Hypothalamus (tissue), 51 donors: ENCODE results near the gene SEMA3C.
A peak's percentile ranks its signal among the peaks of the same experiment; 100 is the strongest.

ENCODE experiments used
- DNase-seq, 51 donors: peaks; one replicate each; lab custom pipeline; 2025; lab: John Stamatoyannopoulos, UW

SEMA3C gene

DNA sequence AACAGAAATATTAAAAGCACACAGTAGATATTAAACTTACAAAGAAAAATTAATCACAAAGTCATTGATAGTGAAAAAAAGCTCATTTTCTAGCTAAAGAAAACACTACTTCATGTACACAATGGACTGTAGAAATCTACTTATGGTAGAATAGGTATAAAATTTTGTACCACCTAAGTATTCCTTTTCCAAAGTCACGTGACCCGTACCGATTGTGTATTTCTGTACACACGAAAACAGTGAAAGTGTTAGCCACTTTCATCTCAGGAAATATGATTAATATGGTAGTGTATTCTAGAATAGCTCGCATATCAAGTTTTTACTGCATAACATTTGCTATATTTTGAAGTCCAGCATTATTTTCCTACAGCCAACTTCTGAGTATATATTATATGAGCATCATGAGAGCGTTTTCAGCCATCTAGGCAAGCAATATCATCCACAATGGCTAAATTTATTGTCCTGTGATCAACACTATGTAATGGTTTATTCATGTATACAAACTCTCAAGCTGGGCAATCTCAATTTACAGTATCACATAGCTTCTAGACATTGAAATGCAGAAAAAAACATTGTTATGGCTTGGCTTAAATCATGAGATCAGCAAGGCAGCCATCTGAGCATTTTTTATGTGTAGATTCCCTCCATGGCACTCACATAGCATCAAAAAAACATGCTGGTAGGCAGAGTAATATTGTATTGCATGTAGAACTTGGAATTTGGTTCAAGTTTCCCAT is 165.7 kb downstream of the SEMA3C start:
- no peak for DNase-seq

DNA sequence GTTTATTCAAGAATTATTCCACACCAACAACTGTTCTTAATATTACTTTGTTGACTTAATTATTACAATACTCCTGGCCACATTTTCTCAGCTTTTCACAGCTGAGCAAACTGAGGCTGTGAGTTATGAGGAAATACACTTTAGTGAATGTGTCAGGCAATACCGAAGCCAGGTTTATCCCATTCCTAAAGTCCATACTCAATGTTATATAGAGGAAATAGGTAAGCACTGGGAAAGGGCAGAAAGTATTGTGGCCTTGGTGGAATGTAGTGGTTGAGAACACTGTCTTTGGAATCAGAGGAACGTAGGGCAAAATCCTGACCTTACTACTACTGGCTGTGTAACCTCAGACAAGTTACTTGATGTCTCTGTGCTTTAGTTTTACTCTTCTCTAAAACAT is 169.6 kb downstream of the SEMA3C start:
- no peak for DNase-seq

DNA sequence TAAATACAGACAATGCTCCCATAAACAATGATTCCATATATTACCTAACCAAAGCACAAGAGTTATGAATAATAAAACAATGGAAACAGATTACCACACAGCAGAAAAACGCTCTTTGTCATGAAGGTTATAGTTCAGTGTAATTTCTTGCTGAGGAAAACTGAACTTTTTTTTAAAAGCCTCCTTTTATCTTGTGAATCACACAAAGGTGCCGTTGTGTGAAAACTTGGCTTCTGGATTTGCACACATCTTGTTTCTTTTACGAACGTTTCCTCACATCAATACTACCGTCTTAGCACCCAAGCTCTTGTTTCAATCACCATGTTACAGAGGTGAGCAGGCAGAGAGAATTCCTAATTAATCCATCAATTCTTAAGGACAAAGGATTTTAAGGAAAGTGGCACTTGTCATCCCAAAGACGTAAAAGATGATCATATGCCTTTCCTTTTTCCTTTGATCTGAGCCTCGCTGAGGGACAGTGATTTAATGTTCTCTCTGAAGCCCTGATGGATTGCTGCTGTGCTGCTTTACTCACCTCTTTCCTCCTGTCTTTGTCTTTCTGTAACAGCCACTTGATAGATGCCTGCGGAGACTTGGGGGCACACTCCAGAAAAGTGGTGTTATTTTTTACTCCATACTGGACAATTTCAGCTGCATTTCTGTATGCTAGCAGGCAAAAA is 170.3 kb downstream of the SEMA3C start:
- DNase-seq: peak in 2 of 51 donors; percentile 5 to 15

DNA sequence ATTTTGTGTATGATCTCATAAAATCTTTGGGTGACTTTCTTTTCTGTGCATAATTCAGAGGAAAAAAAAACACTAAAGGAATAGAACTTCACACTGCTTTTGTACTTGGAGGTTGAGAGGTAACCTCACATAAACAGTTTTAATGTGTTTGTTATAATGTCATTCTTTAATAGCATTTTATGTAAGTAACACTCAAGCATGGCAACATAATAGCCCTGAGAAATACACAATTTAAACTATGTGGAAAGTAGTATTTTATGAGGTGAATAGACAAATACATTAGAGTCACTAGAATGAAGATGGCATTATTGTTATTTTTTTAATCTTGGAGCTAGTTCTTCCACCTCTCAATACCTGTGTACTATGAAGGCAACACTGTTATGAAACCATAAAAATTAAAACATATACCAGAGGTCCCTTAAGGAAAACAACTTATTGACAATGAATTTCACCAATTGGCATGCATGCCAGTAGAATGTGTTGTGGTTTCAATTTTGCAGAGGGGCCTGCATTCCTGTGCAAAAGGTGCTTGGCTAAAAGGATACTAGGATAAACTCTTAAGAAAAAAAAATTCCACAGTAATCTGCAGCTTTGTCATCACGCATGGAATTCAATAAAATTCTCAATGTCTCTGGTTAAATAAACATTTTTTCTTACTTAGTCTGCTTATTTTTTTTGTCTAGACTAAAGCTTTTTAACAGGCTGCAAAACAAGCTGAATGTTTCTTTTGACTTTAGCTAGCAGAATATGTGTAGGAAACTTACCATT is 177.9 kb downstream of the SEMA3C start:
- DNase-seq: no peak

DNA sequence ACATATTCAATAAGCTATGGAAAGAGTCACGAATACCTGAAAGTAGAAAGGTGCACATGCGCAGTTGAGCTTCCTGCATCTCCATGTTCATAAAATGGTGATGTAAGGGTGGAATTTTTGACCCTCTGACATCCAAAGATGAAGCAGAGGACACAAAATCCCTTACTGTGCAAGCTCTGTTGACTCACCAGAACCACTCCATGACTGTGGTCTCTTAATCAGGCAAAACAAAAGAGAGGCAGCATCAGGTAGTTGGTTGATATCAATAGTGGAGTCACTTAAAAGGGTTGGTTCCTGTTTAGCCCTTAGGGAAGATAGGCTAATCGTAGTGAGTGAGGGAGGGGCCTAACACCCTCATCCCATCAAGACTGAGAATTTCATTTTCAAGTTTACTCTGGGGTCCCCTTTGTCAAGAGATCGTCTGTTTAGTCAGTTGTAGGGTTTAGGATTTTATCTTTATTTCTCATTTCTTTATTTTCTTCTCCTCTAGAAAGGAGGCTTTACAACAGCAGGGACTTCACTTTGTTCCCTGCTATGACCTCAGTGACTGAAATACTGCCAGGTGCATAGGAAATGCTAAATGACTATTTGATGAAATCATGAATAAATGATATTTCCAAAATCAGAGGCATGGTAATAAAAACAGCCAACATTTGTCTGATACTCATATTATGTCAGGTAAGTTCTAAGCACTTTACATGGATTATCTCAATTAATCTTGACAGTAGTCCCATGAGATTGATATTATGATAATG is 182.3 kb downstream of the SEMA3C start:
- no peak for DNase-seq

DNA sequence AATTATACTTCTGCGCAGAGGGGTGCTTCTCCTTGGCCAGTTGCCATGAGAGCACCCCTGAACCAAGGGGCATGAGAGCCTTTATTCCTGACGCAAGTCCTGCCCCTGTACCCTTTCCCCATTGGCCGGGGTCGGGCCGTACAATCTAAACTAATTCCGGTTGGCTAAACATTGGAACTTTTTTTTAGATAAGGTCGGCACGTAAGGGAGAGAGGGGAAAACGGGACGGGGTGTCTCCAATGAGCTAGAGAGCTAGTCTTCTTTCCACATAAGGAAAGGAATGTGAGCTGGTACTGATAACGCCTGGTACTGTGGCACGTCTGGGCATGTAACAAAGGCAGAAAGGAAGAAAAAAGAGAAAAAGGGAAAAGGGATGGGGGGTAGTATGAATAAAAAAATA is 183.5 kb downstream of the SEMA3C start:
- DNase-seq: no peak

DNA sequence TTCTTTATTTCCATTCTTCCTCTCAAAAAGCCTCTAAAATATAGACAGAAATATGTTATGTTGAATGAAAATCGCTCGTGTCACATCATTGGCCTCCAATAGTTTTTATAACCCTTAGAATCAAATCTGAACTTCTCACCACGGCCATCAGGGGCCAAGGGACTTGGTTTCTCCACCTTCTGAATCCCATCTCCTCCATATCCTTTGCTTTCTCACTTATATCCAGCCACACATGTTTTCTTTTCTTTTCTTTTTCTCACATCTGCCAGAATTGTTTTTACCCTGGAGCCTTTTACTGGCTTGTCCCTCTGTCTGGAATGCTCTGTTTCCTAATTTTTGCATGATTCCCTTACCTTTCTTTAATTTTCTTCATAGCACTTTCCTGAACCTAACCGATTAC is 184.8 kb downstream of the SEMA3C start:
- no peak for DNase-seq

DNA sequence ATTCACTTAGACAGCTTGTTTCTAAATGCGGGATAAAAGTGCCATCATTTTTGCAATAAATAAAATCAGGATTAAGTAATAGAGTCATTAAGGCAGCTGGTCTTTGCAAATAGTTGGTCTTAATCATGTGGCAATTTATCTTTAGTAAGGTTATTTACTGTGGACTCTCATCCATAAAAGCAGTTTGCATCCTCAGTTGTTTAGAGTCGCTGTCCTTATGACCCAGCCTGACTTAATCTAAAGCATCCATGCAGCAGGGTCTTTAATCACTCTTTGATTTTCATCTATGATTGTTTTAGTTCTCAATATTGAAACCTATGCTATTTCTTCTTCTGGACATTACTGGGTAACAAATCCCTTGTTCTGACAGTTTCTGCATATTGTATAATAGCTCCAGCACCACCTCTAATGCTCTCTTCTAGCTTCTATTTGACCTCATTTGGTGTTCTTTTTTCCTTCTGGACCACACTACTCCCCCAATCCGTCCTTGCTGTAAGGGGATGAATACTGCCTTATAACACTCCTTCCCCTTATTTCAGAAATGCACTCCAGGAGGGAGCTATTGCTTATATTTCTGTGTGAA is 185.4 kb downstream of the SEMA3C start:
- no peak for DNase-seq

DNA sequence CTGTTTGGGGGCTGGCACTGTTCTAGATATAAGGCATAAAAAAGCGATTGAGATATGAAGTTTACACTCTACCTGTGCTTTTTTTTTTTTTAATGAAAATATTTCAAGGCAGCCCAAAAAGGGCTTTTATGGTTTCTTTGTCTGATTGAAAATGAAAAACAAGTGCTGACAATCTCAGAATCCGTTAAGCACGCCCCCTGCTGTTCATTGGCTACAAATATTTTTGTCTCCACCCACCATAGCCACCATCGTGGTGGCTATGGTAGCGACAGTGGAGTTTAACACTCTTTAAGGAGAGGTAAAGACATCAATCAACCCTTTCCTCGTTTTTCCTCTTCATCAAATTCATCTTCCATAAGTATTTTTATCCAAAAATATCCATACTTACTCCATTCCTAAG is 186.2 kb downstream of the SEMA3C start:
- DNase-seq: no peak

DNA sequence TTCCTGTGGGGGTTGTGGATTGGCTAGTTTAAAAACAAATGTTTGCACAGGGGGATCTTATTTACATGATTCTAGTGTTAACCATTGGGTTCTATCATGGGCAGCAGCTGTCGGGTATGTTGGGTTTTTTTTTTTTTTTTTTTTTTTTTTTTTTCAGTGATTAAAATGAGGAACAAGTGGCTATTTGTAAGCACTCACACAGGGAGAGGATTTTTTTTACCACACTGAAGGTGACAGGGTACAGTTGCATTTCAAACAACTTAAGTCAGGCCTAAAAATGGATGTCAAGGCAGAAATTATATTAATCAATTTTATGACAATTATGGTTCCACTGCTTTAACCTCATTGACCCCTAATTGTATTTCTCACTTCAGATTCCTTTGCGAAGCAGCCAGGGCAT is 187.6 kb downstream of the SEMA3C start:
- no peak for DNase-seq

DNA sequence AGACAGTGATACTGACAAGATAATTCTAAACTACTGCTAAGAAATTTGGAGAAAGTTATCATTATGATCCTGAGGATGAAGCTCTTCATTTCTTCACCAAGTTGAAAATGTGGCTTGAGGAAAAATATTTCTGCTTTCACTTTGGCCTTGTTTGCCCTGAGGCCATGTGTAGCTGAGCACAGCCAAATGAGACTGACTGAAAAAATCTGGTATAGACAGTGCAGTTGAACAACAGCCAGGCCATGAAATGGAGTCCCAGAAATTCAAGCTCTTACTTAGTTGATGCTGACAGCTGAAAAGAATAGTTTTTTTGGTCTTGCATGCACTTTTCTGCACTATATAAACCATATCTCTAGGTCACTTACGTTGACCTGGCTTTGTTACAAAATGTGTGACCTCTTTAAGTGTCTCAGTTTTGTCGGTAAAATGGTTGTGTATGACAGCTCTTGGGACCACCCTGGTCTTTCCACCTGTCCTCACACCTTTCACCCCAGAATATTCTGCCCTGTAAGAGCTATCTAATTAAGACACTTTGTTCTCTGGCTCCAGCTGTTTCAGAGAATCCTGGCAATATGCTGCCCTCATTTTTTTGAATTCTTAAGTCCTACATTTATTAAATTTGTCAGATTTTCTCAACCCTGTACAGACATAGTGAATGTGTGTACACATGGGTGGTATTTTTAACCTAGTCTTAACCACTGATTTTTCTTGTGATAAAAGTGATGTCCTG is 189.1 kb downstream of the SEMA3C start:
- DNase-seq: no peak

DNA sequence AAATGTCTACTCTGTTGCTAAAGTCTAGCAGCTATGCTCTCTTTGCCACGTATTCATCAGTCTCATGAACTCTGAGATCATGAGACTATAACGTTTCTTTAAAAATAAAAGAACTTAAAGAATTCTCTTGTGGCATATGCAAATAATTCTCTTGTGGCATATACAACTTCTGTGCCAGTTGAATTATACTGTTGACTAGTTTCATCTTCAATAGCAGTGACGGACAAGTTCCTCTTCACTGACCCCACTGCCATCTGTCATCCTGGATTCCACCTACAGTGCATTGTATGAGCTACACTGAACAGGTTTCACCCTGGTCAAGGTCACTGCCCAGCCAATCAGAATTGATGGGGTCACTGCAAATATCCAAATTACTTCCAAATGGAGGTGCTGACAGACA is 192.2 kb downstream of the SEMA3C start:
- no peak for DNase-seq

DNA sequence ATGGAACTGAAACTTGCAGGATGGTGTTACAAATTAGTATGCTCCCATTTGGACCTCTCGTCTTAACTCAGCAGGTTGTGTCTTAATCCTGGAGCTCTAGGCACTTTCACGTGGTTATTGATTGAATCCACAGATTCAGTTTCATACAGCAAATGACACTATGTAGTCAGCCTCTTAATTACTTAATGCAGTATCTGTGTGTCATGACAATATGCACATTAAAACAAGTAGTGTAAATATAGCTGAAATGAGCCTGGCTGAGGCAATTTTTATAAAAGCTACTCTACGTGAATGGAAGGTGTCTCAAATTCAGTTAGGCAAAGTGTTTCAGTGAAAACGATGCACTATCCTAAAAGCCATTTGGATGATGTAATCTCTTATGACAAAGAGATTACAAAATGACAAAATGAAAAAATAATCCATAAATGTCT is 193.7 kb downstream of the SEMA3C start:
- DNase-seq: no peak

DNA sequence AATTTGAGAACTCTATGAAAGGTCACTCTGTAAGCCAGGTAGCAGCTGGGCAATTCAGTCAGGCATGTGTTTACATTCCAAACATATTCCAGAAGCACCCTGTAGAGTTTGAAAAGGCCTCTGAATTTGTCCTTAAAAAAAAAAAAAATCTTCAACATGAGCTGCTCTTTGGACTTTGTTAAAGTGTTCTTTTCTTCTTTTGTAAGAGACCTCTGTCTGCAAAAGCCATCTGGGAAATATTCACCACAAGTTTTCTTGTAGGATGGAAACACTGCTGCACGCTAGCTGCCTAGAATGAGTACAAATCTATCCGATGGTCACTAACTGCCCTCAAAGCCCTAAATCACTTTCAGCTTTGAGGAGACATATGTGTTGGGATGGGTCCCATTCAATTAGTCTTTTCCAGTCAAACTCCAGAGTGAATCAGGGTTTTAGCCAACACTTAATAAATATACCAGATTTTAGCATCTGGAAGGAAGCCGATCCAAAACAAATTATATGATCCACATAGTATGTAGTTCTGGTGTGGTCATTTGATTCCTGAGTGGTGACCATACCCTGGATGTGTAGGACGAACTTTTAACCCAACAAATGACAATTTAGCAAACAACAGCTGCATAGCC is 194.5 kb downstream of the SEMA3C start:
- DNase-seq: no peak

DNA sequence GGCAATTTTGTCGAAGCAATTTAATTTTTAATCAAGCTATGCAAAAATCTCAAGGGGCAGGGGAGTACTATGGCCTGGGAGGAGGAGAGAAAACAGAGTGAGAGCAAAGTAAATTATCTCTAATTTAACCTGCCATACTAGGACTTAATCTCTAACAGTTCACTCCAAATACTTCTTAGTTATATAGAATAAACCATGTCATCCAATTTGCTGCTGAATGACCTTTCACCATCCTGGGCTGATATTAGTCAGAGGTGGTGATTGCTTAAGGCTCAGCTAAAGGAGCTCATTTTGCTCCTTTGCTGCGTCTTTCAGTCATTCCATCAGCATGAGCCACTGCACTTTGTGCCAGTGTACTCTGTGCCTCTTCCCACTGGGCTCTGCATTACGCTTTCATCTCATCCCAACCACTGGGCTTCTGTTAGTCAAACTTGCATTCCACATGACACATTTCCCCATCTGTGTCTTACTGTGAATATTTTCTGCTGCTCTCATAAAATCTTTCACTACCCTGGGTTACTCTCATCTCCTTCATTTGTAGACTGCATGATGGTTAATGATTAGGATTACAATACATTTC is 196.1 kb downstream of the SEMA3C start:
- DNase-seq: peak in 2 of 51 donors; percentile 3 to 18

DNA sequence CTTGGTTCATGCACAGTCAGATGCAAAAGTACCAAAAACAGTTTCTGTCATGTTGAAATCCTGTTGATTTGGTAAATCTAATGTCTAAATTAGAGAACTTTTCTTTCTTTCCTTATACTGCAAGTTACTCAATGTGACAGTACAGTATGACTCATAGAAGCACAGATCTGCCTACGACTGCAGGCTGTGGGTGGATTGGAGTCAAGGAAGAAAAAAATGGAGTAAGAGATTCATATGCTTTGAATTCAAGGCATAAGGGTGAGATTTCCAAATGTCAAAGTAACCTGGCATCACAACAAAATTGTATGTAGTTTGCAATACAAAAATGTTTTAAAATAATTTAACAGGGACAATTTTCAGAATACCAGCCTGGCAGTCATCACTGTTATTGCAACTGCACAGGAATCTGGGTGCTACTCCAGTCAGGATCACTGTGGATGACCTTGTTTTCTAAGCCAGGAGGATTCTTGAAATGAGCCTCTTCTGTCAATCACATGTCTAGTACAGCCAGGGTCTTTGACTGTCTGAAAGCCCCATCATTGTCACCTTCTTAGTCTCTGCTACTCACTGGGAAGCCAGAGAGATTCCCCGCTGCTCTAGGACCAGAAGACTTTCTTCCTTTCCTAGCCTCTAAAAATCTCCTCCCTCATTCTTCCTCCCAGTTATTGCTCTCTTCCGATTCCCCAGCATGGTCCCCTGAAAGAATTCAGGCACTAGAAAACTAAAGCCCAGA is 196.8 kb downstream of the SEMA3C start:
- peak in 1 of 51 donors; percentile 26 for DNase-seq

DNA sequence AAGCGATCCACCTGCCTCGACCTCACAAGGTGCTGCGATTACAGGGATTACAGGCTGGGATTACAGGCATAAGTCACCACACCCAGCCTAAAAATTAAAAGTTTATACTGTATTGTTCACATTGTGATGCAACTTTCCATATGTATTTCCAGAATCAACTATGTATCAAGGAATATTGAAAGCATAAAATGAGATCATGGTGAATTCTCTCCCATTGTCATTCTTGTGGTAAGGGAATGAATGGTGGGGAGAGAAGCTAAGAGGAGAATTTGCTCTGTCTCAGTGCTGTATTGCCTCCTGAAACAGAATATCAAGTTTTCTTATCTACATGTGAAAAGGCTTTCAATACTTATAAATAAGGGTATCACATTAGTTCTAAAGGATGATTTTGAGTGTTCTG is 198.7 kb downstream of the SEMA3C start:
- DNase-seq: no peak

DNA sequence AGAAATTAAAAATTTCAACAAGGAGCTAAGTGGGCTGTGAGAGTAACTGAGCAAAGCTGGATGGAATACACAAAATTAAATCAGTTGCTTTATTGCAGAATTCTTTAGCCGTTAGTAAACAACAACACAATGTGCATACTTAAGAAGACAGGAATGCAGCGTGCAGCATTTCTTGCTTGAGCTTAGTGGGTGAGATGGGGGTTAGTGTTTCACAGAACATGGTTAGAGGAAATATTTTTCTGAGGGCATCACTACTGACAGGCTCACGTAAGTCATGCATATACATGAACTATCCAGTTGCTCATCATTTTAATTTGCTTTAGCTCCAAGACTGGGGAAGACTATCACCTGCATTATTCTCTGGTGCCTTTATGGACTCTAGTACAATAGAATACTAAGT is 199.6 kb downstream of the SEMA3C start:
- DNase-seq: no peak
